GM18867 (cell line): ENCODE results near the gene KIF14.
"Not testable (repeated sequence)": the region's sequence is repeated elsewhere in the genome, so short reads cannot be mapped to it uniquely, and the experiment has no call there.

Experiments used
- ATAC-seq: cut with Tn5 transposase; IDR thresholded peaks from one replicate; pipeline ENCODE4 v1.9.1; 2021; ENCODE audit warnings: mild to moderate bottlenecking, moderate library complexity; ENCODE audit not compliant: unreplicated experiment

KIF14 gene

DNA sequence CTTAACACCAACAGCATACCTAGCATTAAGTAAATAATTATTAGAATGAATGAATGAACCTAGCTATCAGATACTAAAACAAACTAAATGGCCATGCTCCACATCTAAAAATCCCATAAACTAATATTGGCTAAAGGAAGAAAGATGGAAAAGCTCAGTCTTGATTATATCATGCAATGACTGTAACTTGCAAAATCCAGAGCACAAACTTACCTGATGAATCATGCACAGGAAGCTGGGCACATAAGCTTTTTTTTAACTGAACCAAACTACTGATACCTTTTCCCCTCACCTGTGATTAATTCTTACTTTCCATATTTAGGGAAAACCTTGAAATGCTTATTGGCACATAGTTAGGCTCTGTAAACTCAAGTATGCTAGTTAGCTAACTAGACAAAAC, 70.2 kb downstream of the KIF14 start:
- ATAC-seq = no peak

DNA sequence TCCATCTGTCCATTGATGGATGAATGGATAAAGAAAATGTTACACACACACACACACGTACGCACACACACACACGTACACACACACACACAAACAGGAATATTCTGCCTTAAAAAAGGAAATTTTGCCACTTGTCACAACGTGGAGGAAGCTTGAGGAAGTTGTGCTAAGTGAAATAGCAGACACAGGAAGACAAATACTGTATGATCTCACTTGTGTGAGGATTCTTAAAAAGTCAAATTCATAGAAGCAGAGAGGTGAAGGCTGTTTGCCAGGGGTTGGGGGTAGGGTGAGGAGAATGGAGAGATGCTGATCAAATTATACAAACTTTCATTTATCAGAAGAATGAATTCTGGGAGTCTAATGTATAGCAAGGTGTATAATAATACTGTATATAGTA, 73.2 kb downstream of the KIF14 start:
- ATAC-seq = no peak

DNA sequence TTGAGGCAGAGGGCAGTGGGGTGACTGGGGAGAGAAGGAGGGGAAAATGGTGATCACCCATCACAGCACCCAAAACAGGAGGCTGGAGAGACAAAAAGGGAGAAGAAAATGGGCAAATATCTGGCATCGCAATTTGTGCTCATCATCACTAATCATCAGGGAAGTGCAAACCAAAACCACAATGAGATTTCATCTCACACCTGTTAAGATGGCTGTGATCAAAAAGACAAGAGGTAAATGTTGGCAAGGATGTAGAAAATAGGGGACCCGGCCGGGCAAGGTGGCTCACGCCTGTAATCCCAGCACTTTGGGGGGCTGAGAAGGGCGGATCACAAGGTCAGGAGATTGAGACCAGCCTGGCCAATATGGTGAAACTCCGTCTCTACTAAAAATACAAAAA, 74.0 kb downstream of the KIF14 start:
- ATAC-seq = no peak

- ATAC-seq = no peak
Observed at GRCh38 chr1:200542162-200542561, 78.4 kb downstream of the KIF14 start.

- ATAC-seq = no peak
Observed at GRCh38 chr1:200540281-200540680, 80.3 kb downstream of the KIF14 start.

DNA sequence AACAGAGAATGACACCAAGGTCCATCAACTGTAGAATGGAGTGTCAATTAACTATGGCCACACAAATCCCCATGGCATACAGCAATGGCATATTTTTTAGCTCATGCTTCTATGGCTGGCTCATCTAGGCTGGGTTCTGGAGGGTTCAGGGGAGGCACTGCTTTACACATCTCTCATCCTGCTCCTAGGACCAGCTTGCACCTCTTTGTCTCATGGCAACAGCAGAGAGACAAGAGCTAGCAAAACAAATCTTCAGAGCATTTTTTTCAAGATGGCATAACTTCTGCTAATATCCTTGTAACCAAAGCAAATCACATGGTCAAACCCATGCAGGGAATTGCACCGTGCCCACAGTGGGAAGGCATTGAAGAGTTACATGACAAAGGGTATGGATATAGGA, 82.4 kb downstream of the KIF14 start:
- no peak for ATAC-seq

- peak; percentile 87 for ATAC-seq
Observed at GRCh38 chr1:200535605-200536004, 84.9 kb downstream of the KIF14 start.

DNA sequence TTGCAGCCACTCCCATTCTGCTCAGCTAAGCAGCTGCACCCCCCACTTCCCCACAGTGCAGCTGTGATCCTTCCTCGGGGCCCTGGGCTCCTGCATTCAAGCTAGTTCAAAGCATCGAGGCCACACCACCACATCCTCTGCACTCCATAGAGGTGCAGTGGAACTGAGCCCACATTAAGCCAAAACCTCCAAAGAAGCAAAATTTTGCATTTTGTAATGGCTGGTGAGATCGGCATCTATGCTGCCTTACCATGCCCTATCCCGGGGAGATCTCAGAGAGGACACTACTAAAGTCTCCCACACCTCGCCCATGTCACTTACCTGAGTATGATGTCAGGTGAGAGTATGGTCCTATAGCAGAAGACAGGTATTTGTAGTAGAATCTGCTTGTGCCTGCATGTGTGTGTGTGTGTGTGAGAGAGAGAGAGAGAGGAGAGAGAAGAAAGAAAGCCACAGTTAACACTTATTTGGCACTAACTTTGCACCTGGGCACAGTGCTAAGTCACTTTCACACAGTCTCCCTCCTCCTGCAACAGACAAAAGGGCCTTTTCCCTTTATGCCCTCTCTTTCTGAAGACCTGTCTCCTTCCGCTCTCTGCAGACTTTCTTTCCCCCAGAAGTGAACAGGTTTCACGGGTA, 89.8 kb downstream of the KIF14 start:
- ATAC-seq = no peak

DNA sequence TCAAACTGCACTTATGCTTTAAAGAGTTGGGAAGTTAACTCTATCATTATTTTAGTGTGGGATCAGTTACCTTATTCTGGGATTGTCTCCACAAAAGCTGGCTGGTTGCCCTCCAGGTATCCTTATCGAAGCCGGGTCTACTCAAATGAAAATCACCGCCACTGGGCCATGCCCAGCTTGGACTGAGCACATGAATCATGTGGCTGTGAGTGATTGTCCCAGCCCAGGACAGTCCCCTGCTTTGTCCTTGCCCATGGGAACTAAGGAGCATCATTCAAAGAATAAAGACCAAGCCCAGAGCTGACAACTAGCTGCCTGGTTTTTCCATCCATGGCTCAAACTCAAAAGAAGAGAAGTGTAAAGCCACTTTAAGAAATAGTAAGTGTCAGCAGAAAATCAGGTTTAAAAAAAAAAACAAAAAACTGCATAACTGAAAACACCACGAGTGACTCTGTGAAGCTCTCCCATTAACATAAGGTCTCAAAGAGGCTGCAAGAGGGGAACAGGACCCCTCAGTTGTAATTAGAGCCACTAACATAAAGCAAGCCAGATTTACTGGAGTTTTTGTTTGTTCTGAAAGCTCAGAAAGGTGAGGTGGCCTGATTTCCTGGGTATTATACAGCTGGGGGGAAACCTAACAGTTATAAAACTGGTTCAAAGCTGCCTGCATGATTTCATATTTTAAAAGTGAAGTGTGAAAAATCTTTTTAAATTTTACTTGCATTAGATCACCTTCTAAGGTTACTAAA, 91.5 kb downstream of the KIF14 start:
- no peak for ATAC-seq

- no peak for ATAC-seq
Observed at GRCh38 chr1:200527670-200528069, 92.9 kb downstream of the KIF14 start.

DNA sequence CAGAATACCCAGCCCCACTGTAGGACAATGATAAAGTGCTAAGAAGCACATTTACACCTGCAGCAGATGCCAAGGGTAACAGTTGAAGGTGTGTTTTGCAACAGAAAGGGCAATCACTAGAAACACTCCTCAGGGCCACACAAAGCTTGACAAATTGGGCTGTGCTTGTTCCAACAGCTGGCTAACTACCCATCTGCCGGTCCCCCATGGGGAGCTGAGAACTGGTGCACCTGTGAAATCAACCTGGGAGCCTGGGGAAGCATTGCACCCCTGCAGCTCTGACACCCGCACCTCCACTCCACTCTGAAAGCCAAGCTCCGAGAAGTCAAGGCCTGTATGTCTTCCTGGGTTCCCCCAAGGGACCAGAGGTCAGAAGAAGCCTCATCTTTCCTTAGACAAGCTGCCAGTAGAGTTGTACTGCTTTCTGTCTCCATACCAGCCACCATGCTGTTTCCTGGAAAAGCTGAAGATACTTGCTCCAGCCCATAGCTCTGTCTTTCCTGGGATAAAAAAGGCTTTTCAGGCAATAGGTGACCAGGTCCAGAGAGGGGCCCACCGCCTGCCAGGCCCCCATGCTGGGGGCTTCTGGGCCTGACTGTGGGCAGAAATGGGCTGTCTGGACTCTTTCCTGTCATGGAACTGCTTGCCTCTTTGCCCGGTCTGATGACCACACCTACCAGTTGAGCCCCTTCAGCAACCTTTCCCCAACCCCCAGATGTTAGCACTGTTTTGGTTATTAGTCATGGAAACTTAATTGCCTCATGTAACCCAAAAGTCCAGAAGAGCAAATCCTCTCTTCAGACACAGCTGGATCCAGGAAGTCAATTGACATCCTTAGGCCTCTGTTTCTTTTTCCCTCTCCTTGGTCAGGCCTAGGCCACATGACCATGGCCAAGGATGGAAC, 93.6 kb downstream of the KIF14 start:
- no peak for ATAC-seq

DNA sequence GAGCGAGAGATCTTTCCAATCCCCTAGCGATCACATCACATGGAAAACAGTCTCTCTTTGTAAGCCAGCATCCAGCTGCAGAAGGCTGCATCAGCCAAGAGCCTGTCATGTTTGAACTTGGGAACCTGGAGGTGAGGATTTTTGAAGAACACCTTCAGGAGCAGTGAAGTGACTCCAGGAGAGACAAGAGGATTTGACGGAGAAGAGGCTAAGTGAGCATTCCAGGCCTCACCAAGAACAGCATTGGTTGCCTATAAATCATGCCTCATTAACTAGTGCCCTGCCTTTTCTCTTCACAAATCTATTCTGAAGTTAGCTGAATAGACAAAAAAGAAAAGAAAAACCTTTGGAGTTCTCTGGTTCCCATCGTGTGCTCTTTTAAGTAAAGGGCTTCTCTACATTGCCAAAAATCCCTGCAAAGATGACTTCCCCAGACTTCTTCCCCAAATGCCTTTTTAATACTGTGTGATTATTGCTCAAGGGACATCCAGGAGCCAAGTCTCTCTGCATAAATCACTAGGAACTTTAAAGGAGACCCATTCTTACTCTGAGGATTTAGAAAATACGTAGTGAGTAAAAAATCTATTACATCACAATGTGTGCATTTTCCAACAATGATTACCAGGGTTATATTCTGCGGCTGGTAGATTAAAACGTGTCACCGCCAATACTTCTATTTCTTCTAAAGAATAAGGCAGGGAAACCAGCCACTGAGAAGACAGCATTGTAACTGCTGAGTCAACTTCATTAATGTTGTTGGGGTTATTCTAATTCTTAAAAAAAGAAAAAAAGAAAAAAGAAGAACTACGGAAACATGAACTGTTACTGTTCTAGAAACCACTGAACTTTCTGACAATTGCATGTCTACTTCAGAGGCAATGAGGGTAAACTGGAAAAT, 95.2 kb downstream of the KIF14 start:
- no peak for ATAC-seq

- ATAC-seq = not testable (repeated sequence)
Observed at GRCh38 chr1:200524551-200524950, 96.0 kb downstream of the KIF14 start.

GRCh38 chr1:200524092-200524491, 96.5 kb downstream of the KIF14 start:
- ATAC-seq = no peak

DNA sequence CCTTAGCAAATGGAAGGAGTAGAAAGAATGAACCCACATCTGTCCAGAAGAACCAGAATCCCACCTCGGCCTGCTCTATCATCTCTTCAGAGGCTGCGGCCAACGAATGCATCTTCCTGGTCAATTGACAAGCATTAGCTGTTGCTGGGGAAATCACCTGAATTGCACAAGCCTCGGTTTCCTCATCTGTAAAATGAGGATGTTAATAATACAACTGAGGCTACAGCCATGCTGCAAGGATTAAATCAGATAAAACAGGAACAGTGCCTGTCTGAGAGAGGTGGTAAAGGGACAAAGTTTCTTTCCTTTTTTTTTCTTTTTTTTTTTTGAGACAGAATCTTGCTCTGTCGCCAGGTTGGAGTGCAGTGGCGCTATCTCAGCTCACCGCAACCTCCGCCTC, 99.8 kb downstream of the KIF14 start:
- ATAC-seq = no peak

DNA sequence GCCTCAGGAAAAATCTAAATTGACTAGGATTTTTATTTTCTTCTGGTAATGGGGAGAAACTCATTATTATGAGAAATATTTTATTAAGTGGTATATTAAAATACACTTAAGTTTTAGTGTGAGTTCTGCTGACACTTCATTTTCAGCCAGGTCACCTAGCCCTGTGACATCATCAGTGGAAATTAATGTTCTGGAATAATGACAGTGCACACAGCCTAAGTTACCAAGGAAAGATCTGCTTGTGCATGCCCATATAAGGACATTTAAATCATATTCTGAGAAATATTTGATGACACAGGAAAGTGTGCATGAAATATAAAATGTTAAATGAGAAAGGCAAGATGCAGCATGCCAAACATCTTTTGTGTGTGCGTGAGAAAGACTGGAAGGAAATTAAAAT, 102.0 kb downstream of the KIF14 start:
- no peak for ATAC-seq

DNA sequence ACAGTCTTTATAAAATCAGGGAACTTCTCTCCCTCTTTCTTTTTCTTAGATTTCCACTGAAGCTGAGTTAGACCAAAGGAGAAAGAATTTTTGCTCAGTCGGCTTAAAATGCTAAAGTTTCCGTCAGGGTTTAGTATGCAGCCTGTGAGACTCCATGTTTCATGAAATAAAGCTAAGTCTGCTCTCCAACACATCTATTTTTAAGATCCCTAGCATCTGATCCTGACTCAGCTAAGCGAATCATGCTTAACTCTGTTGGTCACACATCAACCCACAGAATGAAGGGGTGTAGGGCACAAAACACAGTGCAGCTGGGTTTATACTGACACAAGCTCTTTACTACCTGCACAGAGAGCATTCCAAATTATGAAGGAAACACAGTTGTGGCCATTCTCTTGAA, 108.4 kb downstream of the KIF14 start:
- ATAC-seq = no peak

DNA sequence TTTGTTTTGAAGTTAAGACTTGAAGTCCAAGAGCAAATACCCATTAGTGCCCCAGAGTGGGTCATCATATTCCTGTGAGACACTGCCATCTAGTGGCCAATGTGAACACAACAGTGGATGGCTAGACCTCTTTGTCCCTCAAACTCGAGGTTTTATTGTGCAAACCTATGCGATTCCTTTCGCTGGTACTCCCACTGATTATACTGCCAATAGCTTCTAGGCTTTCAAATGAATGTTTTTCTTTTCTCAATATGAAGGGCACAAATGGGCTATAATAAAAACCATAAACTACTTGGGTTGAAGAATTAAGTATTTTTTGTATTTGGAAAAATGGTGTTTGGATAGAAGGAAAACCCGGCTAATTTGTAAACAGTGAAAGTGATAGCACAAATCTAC, 110.3 kb downstream of the KIF14 start:
- peak; percentile 94 for ATAC-seq

DNA sequence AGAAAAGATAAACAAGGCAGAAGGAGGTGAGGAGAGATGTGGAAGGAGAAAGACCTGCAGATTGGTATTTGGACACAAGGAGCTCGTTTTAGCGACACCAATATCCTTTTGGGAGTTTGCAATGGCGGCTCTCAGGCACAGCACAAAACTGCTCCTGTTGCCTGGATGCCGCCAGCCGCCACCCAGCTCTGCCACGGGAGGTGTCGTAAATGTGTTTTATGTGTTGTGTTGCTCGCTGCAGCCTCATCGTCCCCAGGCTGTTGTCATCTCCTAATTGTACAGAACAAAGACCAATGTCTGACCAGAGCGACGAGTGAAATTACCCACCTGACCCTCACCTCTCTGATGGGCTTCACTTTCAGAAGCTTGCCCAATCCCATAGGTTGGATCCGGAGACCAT, 114.1 kb downstream of the KIF14 start:
- no peak for ATAC-seq

GRCh38 chr1:200505257-200505656, 115.3 kb downstream of the KIF14 start:
- ATAC-seq = no peak
